8988T (cell line): ENCODE data around the gene GBP6.
"Not testable (repeated sequence)": the region's sequence is repeated elsewhere in the genome, so short reads cannot be mapped to it uniquely, and the experiment has no call there.

Source experiments
- DNase-seq: peaks from one replicate; pipeline ENCODE4 v3.0.0; 2011

The GBP6 gene, protein sequence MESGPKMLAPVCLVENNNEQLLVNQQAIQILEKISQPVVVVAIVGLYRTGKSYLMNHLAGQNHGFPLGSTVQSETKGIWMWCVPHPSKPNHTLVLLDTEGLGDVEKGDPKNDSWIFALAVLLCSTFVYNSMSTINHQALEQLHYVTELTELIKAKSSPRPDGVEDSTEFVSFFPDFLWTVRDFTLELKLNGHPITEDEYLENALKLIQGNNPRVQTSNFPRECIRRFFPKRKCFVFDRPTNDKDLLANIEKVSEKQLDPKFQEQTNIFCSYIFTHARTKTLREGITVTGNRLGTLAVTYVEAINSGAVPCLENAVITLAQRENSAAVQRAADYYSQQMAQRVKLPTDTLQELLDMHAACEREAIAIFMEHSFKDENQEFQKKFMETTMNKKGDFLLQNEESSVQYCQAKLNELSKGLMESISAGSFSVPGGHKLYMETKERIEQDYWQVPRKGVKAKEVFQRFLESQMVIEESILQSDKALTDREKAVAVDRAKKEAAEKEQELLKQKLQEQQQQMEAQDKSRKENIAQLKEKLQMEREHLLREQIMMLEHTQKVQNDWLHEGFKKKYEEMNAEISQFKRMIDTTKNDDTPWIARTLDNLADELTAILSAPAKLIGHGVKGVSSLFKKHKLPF

DNA sequence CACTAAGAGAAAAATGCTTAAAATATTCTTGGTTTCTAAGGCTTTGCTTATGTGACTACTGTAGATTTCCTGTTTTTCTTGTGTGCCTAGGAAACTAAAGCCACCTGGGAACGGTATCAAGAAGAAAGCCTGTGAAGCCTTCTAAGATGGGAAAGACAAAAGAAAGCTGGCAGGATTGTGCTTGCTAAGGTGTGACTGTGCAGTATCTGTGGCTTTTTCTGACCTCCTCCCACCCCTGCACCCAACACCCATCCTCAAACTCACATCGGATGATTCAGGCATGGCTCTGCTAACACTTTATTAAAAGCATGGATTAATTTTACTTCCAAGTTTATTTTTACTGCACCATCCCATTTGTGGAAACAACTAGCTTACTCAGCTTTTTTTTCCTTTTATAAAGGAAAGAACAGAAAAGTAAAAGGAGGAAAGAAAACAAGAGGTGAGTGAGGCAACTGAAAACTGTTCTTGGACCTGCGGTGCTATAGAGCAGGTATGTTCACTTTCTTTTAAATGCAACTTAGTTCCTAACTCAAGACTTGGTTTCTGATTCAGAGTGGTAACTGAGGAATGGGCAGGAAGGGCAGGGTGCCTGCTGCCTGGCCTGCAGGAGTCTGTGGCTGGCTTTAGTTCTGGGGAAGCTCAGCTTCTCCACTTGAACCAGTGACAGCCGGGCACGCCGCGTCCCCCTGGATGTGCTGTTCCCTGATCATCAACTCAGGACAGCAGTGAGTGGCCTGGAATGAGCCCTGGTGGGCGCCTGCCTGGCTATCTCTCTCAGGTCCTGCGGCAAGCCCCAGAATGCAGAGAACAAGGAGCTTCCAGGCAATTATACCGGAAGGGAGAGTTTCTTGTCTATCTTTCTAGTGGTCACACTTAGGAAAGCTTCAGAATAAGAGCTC, at the start of gene GBP6:
GBP6 (plus strand) TSS at position 422 of the 899 bp plus-strand sequence. CDS start 4,493 bp downstream, outside the sequence.
- DNase-seq, result no peak

DNA sequence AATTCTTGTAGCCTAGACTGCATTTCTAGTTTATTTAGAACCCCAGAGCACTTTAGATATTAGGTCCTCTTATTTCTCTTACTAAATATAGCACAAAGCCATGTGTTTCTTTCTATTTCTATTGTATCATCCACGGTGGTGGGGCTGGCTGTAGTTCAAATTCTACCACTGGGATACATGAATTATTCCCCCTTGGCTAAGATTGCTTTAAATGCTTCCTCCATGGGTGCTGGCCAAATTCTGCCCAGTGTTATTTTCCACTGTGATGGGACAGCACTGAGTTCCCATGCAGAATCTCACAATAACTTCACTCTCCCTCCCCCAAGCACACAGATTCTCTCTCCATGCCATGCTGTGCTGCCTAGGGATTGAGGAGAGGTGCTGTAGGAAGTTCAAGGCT, 41.5 kb upstream of the GBP6 start:
- no peak for DNase-seq

DNA sequence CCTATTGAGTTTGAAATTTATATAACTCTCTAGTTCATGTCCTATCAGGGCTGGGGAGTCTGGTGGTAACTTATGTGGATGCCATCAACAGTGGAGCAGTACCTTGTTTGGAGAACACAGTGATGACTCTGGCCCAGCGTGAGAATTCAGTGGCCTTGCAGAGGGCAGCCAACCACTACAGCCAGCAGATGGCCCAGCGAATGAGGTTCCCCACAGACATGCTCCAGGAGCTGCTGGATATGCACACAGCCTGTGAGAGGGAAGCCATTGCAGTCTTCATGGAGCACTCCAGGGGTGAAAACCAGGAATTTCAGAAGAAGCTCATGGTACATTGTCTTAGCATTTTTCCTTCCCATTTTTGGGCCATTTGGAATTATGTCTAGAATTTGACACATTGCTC, 32.0 kb upstream of the GBP6 start:
- no peak for DNase-seq

DNA sequence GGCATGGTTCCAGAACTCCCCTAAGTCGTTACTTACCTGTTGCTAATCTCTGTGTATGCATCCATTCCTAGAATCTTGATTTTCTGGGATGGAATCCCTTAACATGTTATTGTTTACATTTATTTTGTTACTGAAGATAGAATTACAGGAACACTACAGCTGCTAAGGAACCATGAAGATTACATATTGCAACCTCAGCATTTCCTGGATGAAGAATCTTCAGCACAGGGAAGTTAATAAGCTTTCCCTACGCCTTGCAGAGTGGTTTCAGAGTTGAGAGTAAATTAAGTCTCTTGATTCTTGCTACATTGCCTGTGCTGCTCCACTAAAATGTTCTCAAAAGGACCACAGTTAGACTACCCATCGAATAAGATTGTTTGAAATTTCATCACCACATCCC, 31.4 kb upstream of the GBP6 start:
- DNase-seq, result no peak

DNA sequence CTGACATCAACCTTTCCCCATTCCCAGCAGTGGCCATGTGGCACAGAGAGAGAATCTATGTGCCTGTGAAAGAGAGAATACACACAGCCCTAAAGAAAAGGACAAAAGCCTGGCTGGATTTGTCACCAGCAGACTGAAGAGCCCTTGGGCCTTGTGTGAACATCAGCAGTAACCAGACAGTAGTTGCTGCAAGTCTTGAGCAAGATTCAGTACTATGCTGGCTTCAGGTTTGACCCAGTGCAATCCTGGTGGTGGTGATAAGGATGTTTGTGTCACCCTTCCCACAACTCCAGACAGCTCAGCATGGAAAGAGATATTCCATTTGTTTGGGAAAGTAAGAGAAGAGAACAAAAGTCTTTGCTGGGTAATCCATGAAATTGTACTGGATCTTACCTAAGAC, 28.4 kb upstream of the GBP6 start:
- DNase-seq, result no peak

DNA sequence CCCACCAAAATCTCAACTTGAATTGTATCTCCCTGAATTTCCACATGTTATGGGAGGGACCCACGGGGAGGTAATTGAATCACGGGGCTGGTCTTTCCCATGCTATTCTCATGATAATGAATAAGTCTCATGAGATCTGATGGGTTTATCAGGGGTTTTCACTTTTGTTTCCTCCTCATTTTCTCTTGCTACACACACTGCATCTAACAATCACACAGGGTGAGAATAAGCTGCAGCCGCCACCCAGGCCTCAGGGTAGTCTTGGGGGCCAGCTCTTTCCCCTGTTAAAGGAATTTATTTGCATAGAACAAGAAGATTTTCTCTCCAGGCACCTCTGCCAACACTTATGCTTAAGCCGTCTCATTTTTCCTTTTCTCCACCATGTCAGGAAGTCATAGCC, 26.0 kb upstream of the GBP6 start:
- DNase-seq, result no peak

DNA sequence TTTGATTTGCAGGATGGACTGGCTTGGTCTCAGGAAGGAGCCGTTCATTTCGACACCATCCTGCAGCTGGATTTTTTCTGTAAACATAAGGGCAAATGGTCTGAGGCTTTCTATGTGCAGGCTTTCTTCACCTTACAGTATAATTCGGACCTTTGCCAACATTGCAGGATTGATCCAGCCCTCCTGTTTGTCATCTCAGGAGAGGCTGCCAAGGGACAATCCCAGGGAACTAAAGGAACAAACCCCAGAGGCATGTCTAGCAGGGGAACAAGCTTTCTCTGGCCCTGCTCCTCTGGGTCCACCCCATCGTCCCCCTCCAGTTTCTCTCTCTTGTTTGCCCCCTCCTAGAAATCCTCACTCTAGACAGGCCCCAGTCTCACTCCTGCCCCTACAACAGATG, 24.8 kb upstream of the GBP6 start:
- no peak for DNase-seq

DNA sequence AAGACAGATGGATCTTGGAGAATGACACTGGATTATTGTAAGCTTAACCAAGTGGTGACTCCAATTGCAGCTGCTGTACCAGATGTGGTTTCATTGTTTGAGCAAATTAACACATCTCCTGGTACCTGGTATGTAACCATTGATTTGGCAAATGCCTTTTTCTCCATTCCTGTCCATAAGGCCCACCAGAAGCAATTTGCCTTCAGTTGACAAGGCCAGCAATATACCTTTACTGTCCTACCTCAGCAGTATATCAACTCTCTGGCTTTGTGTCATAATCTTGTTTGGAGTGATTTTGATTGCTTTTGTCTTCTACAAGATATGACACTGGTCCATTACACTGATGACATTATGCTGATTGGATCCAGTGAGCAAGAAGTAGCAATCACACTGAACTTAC, 18.4 kb upstream of the GBP6 start:
- DNase-seq, result not testable (repeated sequence)

DNA sequence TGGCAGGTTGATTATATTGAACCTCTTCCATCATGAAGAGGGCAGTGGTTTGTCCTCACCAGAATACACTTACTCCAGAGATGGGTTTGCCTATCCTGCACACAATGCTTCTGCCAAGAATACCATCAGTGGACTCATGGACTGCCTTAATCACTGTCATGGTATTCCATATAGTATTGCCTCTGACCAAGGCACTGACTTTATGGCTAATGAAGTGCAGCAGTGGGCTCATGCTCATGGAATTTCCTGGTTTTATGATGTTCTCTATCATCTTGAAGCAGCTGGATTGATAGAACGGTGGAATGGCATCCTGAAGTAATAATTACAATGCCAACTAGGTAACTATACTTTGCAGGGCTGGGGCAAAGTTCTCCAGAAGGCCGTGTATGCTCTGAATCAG, 16.6 kb upstream of the GBP6 start:
- DNase-seq, result no peak

DNA sequence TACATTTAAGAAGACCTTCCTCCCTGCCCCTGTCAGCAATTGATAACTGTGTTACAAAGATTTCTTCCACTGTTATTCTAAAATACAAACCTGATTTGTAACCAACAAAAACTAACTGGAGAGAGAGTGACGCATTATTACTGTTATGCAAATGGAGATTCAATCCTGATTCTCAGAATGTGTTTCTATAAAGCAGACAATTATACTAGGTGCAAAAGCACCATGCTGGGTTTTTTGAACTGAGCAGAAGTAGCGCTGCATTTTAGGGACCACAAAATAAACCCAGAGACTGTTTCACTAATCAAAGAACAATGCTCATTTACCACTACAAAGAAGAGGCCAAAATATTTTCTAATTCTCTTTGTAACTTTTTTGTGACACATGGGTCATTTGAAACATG, 13.6 kb upstream of the GBP6 start:
- DNase-seq, result no peak

DNA sequence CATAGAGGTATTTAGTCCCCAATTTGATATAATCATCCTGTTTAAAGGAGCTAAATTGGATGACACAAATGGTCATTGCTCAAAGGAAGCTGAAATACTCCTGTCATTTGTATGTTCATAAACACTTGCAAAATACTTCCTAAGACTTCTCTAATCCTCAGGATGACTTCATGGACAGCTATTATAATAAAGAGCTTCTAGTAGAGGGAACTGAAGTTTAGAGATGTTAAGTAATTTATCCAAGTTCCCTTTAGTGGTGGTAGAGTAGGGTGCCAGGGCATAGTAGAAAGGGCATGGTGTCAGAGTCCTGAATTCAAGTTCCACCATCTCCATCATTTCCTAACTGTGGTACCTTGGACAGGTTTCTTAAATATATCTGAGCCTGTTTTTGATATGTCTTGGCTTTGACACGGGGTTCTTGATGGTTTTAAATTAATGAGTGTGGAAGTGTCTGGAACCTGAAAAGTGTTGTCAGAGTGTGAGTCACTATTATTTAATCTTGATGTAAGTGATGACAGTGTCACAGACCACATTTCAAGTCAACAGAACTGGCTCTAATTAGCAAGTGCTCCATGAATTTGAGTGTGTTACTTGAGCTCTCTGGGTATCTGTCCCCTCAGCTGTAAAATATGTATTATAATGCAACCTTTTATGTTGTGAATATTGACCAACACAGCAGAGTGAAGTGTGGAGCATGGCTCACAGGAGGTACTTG, 12.1 kb upstream of the GBP6 start:
- DNase-seq, result no peak

DNA sequence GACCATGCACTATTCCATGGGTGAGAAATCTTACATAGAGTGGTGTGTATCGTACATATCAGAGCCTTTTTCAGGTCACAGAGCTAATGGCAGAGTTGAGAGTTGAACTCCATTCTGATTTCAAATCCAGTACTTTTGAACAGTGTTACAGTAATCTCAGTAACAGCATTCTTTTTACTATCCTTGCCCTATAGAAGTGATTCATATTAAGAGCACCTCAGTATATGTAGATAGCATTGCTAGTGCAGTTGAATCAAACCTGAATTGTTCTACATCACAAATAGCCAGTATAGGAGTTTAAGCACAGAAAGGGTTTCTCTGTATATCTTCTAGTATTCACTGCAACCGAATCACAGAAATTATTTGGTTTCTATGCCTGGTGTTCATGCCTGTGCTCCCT, 11.4 kb upstream of the GBP6 start:
- no peak for DNase-seq

DNA sequence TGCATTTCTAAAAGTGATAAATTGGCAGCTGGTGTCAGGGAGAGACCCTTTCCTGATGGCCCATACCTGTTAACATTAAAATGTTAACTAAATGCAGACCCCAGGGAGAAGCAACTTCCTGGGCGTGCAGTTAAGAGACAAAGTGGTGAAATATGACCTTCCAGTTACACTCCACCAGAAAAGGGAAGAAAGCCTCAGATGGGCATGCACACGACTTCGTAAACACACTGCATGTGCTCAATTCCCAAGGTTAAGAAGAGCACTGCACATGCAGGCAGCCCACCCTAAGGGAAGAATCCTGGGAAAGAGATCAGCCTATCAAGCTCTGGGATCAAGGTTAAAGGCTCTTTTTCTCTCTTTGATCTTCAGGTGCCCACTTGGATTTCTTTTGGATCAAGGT, 9.7 kb upstream of the GBP6 start:
- DNase-seq, result no peak

DNA sequence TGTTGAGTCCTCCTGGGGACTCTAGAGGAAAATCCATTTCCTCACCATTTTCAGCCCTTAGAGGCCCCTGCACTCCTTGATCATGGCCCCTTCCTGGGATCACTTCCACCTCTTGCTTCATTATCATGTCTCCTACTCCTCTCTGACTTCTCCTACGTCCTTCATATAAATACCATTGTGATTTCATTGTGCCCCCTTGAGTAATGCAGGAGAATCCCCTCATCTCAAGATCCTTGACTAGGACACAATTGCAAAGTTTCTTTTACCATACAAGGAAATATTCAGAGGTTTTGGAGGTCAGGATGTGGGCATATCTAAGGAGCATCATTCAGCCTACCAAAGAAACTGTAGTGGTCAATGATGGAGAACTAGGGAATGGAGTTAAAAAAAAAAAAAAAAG, 8.8 kb upstream of the GBP6 start:
- DNase-seq, result no peak

DNA sequence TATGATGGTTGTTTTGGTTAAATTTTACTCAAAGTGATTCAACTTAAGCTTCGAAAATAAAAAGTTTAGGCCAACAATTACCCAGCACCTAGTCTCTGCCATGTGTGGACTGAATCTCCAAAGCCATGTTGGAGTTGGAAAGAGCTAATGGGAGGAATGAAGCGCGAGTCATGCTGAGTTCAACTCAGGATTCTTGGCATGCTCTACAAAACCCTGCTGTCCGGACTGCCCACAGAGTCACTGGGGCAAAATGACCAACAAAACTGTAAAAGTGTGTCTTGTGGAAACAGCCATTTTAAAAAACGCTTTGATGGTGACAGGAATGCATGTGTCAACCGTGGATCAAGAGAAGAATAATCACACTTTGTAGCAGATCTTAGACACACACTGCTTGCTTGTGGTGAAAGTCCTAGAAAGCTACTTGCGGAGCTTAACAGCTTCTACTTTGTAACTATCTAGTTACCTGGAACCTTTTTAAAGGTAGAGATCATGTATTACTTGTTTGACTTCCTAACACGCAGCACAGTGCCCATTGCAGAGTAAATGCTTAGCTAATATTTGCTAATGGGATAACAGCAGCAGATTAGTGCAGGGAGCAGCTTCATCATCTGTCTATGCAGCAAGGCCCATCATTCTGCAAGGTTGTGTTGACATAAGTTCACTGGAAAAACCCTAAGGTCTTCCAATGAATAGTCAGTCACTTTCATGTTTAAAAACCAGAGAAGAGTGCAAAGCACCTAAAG, 7.0 kb upstream of the GBP6 start:
- DNase-seq, result no peak

DNA sequence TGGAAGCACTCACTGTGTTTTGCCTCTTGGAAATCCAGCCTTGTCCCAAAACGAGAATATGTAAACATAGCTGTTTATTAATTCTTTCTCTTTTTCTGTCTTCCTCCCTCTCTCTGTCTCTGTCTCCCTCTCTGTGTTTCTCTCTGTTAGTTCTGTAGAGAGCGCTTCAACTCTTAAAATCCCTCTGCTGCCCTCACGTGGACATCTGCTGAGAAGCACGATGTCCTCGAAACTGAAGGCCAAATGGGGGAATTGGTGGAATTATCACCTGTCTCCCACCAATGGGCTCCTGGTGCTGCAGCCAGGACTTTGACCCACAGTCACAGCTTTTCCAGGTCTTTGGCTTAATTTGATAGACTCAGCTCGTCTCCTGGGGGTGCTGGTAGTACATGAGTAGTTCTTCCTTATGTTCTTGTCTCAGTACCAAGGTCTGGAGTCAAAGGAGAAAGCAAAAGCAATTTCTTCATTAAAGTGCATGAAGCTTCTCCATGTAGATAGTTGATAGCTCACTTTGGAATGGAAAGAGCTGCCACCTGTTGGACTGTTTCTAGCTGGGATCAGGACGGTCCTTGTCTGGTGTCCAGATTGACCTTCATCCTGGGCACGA, 5.5 kb upstream of the GBP6 start:
- no peak for DNase-seq

DNA sequence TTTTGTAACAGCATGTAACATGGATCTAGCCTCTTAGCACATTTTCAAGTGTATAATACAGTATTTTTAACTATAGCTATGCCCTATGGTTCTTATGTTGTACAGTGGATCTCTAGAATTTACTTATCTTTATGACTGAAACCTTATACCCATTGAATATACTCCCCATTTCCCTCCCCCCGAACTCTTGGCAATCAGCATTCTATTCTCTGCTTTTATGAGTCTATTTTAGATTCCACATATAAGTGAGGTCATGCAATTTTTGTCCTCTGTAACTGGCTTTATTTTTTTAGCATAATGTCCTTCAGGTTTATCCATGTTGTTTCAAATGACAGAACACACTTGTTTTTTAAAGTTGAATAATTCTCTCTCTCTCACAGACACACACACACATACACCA, 3.1 kb upstream of the GBP6 start:
- no peak for DNase-seq

DNA sequence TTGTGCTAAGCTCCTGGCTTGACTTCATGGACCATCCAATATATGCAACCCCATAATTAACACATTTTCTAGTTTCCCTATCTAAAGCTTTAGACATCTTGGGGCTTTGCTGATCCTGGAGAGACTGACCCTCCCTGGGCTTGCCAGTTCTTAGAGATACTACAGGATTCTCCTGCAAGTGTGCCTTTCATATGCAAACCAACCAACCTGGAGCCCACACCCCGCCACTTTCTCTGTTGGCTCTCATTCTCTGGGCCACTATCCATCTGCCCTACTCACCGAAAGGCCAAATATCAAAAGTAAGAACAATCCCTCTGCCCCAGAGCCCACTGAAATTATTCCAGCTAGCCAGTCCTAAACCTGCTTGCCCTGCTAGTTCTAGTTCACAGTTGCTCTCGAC, 2.2 kb upstream of the GBP6 start:
- DNase-seq, result no peak

DNA sequence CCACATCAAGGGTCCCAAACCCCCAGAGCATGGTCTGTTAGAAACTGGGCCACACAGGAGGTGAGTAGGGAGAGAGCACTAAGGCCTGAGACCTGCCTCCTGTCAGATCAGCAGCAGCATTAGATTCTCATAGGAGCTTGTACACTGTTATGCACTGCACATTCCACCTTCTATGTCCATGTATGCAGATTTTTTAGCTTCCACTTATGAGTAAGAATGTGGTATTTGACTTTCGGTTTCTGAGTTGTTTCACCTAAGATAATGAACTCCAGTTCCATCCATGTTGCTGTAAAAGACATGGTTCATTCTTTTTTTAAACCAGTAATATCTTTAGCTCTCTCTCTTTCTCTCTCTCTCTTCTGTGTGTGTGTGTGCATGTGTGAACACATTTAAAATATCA, 663 bp upstream of the GBP6 start:
- no peak for DNase-seq

DNA sequence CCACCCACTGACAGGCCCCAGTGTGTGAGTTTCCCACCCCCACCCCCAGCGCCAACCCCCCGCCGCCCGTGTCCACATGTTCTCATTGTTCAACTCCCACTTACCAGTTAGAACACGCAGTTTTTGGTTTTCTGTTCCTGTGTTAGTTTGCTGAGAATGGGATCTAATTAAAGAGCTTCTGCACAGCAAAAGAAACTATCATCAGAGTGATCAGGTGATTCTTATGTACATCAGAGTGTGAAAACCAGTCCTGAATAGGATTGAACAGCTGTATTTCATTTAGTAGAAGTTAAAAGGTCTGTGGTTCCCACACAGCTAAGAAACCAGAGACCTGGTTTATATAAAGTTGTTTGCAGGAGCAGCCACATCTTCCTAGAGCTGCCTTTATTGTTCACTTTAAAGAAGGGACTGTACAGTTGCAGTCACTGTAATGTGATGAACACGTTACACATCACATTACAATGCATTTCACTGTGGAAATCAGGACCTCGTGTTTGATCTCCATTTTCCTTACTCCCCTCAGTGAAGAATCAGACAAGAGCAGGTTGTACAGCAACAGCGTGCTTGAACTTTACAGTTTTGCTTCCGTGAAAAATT, 1.2 kb downstream of the GBP6 start:
- DNase-seq, result no peak

DNA sequence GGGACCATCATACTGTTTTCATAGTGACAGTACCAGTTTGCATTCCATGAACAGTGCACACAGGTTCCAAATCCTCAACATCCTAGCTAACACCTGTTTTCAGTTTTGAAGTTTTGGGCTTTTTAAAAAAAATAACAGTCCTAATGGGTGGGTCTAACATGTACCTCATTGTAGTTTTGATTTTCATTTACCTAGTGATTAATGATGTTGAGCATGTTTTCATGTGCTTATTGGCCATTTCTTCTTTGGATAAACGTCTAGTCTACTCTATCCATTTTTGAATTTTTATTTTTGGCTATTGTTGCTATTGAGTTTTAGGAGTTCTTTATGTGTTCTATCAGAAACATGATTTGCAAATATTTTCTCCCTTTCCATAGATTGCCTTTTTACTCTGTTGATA, 3.4 kb downstream of the GBP6 start:
- no peak for DNase-seq

DNA sequence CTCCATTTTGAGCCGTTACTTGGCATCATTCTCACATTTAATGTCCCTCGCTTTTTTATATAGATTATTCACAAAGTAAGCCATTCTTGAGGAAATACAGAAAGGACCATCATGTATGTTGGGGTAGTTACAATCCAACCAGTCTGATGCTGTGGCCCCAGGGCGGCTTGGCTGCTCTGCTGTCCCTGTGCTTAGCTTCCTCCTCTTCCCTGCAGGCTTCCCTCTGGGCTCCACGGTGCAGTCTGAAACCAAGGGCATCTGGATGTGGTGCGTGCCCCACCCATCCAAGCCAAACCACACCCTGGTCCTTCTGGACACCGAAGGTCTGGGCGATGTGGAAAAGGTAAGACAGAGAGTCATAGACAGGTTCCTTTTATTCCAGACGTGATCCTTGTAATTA, 5.5 kb downstream of the GBP6 start:
- DNase-seq, result no peak
